ENCODE data around the gene WNK3. TPM values are rescaled to one million over a fixed set of nuclear protein-coding genes. Genes with fewer than 3 reads are reported as not detected.
A peak's percentile ranks its signal among the peaks of the same experiment; 100 is the strongest.
"Not testable (repeated sequence)": the region's sequence is repeated elsewhere in the genome, so short reads cannot be mapped to it uniquely, and the experiment has no call there.

Gene WNK3
- total RNA-seq, 1 donor from 2014 or later: 3.3 TPM

DNA sequence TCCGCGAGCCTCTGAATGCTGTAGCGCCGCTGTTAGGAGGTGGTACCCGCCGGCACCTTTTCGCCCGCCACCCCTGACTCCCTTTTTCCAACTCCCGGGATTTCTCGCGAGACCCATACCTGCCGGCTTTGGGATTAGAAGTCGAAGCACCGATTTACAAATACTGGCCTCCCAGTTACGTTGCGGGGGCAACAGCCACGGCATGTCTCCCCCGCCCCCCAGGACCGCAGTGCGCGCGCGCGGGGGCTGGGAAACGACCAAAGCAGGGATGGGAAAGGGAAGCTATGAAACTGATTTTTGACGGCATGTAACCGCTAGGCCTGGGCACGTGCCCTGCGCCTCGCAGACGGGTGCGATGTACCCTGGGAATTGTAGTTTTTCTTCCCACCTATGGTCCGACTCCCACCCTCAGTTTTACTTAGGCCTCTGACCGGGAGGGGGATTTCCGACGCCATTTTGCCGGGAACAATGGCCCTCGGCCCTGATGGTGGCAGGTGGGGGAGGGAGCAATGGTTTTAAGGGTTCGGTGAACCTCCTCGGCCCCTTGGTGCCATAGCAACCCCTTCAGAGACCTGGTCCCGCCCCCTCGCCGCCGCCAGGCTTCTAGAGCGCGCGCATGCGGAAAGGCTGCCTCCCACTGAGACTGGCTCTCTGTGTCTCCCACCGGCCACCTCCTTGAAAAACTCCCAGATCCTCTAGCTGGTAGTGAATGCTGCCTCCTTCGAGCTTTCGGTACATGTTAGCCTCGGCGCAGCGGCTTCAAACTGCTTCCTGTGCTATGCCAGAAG, 772 bp upstream of the WNK3 start:
- intact Hi-C loops (cut with DNase I): loop anchor here (1.0 to 5.0 kb wide), 8 partner anchors 82 to 916 kb away; partner anchors contain the start of genes FAM120C, MAGED2, PHF8 and TSR2
- peak overlapping the region; percentile 84 to 86 for H3K27ac ChIP-seq
- no peaks in the 10 kb centered on the region for H3K4me1 ChIP-seq
- DNase-seq (ENCODE audit: low spot score in 2 of 2): peak in 1 of 2 donors; percentile 75
- no peaks in the 10 kb centered on the region for H3K27me3 ChIP-seq
- H3K9me3 ChIP-seq: no peaks in the 10 kb centered on the region
- H3K36me3 ChIP-seq: no peaks in the 10 kb centered on the region
- TF ChIP-seq, protein P1, sequence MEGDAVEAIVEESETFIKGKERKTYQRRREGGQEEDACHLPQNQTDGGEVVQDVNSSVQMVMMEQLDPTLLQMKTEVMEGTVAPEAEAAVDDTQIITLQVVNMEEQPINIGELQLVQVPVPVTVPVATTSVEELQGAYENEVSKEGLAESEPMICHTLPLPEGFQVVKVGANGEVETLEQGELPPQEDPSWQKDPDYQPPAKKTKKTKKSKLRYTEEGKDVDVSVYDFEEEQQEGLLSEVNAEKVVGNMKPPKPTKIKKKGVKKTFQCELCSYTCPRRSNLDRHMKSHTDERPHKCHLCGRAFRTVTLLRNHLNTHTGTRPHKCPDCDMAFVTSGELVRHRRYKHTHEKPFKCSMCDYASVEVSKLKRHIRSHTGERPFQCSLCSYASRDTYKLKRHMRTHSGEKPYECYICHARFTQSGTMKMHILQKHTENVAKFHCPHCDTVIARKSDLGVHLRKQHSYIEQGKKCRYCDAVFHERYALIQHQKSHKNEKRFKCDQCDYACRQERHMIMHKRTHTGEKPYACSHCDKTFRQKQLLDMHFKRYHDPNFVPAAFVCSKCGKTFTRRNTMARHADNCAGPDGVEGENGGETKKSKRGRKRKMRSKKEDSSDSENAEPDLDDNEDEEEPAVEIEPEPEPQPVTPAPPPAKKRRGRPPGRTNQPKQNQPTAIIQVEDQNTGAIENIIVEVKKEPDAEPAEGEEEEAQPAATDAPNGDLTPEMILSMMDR (IDR thresholded peaks at IDR 0.05): no peak
- peak overlapping the region; percentile 56 to 67 for H3K4me3 ChIP-seq

DNA sequence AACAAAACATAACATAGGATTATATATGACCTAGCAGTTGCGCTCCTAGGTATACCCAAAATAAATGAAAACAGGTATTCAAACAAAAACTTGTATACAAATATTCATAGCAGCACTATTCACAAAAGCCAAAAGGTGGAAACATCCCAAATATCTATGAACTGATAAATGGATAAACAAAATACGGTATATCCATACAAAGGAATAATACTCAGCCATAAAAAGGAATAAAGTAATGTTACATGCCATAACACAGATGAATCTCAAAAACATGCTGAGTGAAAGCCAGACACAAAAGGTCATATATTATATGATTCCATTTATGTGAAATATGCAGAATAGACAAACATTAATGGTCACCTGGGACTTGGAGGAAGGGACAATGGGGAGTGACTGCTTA, 5.2 kb downstream of the WNK3 start:
- TF ChIP-seq, protein P1 (IDR thresholded peaks at IDR 0.05): no peak
- DNase-seq (ENCODE audit: low spot score in 2 of 2): no peak
- Histone ChIP-seq H3K4me3 (no peak overlapping the region), H3K4me1 (no peaks in the 10 kb centered on the region), H3K36me3 (no peaks in the 10 kb centered on the region), H3K27ac (no peak overlapping the region), H3K9me3 (no peaks in the 10 kb centered on the region), H3K27me3 (no peaks in the 10 kb centered on the region)
- intact Hi-C loops (cut with DNase I): no loop called here

DNA sequence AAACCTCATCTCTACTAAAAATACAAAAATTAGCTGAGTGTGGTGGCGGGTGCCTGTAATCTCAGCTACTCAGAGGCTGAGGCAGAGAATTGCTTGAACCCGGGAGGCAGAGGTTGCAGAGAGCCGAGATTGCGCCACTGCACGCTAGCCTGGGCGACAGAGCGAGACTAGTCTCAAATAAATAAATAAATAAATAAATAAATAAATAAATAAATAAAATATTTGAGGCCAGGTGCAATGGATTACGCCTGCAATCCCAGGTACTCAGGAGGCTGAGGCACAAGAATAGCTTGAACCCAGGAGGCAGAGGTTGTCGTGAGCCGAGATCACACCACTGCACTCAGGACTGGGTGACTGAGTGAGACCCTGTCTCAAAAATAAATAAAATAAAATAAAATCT, 20.5 kb downstream of the WNK3 start:
- H3K27ac ChIP-seq; DNase-seq (ENCODE audit: low spot score in 2 of 2); H3K36me3 ChIP-seq; H3K4me3 ChIP-seq; H3K27me3 ChIP-seq; H3K4me1 ChIP-seq; H3K9me3 ChIP-seq; intact Hi-C loops (cut with DNase I): not testable (repeated sequence)

DNA sequence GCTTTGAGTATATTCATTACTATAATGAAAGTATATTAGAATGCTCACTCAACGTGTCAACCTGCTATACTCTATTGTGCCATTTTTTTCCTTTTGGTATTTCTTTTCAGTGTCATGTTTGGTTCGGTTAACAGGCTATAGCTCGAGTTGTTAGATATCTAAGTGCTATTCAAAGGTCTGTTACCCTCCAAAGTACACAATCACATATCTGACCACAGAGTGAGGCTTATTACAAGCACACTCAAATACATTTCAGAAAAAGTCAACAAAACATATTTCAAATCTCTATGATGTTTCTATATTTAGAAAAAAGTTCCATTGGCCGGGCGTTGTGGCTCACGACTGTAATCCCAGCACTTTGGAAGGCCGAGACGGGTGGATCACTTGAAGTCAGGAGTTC, 32.8 kb downstream of the WNK3 start:
- Histone ChIP-seq H3K27me3 (no peaks in the 10 kb centered on the region), H3K9me3 (no peaks in the 10 kb centered on the region), H3K36me3 (no peaks in the 10 kb centered on the region), H3K4me1 (no peaks in the 10 kb centered on the region), H3K27ac (no peak overlapping the region), H3K4me3 (no peak overlapping the region)
- no peak for DNase-seq (ENCODE audit: low spot score in 2 of 2)
- TF ChIP-seq, protein P1 (IDR thresholded peaks at IDR 0.05): no peak
- intact Hi-C loops (cut with DNase I): no loop called here

DNA sequence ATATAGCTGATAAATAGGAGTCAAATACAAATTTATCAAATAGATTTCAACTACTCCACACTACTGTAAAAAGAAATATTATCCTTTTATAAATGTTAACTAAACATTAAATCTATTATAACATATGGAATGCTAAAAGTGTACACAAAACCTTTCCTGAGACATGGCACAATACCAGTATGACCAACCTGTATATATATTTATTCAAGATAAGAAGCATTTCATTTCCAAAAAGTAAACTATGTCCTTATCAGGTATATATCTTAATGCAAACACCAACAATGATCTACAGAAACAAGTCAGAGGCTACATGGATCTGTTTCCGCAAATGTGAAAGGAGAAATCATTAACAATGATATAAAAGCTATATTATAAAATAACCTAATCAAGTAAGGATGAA, 37.8 kb downstream of the WNK3 start:
- DNase-seq (ENCODE audit: low spot score in 2 of 2): no peak
- no peaks in the 10 kb centered on the region for H3K27me3 ChIP-seq
- no peak overlapping the region for H3K4me3 ChIP-seq
- no peaks in the 10 kb centered on the region for H3K9me3 ChIP-seq
- TF ChIP-seq, protein P1 (IDR thresholded peaks at IDR 0.05): no peak
- no peaks in the 10 kb centered on the region for H3K36me3 ChIP-seq
- H3K27ac ChIP-seq: no peak overlapping the region
- intact Hi-C loops (cut with DNase I): no loop called here
- H3K4me1 ChIP-seq: no peaks in the 10 kb centered on the region

DNA sequence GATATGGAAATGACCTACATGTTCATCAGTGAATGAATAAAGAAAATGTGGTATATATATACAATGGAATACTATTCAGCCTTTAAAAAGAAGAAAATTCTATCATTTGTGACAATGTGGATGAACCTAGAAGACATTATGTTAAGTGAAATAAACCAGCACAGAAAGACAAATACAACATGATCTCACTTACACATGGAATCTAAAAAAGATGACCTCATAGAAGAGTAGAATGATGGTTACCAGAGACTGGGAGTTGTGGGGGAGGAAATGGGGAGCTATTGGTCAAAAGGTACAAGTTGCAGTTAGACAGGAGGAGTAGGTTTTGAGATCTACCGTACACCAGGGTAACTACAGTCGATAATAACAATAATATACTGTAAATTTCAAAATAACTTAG, 51.5 kb downstream of the WNK3 start:
- Histone ChIP-seq H3K9me3 (no peaks in the 10 kb centered on the region), H3K27ac (no peak overlapping the region), H3K36me3 (no peaks in the 10 kb centered on the region), H3K4me1 (no peaks in the 10 kb centered on the region), H3K4me3 (no peak overlapping the region), H3K27me3 (no peaks in the 10 kb centered on the region)
- no peak for DNase-seq (ENCODE audit: low spot score in 2 of 2)
- TF ChIP-seq, protein P1 (IDR thresholded peaks at IDR 0.05): no peak
- intact Hi-C loops (cut with DNase I): no loop called here
